HCT116 (cell line): ENCODE results near the gene CCDC28B. TPM values are rescaled to one million over a fixed set of nuclear protein-coding genes. Genes with fewer than 3 reads are reported as not detected.

Experiments used
- ATAC-seq: fragments of 200-7000 bp; cut with Tn5 transposase; 2 replicates; pipeline ENCODE4 v1.9.1; 2020; ENCODE audit warnings: mild to moderate bottlenecking, moderate library complexity
- BruUV-seq: library from RNA; stranded (reverse); fragments of 400-500 nt; replicated peaks from 2 replicates; lab custom pipeline; 2021; lab: Mats Ljungman, UMichigan
- CTCF ChIA-PET: fragments of 300-600 bp; sonication (Branson Sonifier 250); formaldehyde crosslinking; loops from one replicate; lab custom pipeline; 2021; ENCODE audit warnings: antibody characterized with exemption; lab: Charles Lee
- POLR2A ChIA-PET: fragments of 300-600, 350-600 bp; sonication (Branson Sonifier 250); formaldehyde crosslinking; loops from one replicate; lab custom pipeline; 2021; ENCODE audit warnings: antibody characterized with exemption; lab: Charles Lee
- RAD21 ChIA-PET, 2 experiments: fragments of 300-600 bp; sonication (Branson Sonifier 250); formaldehyde crosslinking; loops; one replicate each; lab custom pipeline; 2023; ENCODE audit warnings: low total read pairs in 2 of 2; ENCODE audit not compliant: uncharacterized antibody in 2 of 2, unreplicated experiment in 2 of 2, low non-redundant PET in 1 of 2; lab: Charles Lee
- DNase-seq: peaks from one replicate; pipeline ENCODE4 v3.0.0-alpha.2; 2010; ENCODE audit warnings: low read depth, low spot score
- H2AFZ ChIP-seq: fragments of 200-600 bp; shearing (Covaris generic), sonication (generic); 2 replicates; pipeline ENCODE4 v1.6.1; 2017; ENCODE audit warnings: low read depth, mixed run types, mixed read lengths, antibody characterized with exemption, low read length; ENCODE audit not compliant: poor library complexity, severe bottlenecking
- H3K27ac ChIP-seq: 2 replicates; pipeline ENCODE4 v1.5.1; 2012; ENCODE audit warnings: low read depth, low read length
- H3K27me3 ChIP-seq: fragments of 200-600 bp; sonication (generic); 2 replicates; pipeline ENCODE4 v1.6.1; 2016; ENCODE audit warnings: mixed run types, low read length, mixed read lengths; ENCODE audit not compliant: insufficient read depth
- H3K36me3 ChIP-seq, 2 experiments: fragments of 200-500 bp in 1 of 2; fragments of 200-600 bp in 1 of 2; sonication (Bioruptor generic) in 1 of 2; sonication (generic) in 1 of 2; 2 replicates each; pipeline versions ENCODE4 v1.5.1 to v1.6.1; 2014 to 2016; ENCODE audit warnings: low read length in 2 of 2, inconsistent platforms in 1 of 2, mixed read lengths in 1 of 2, mixed run types in 1 of 2; ENCODE audit not compliant: insufficient read depth in 2 of 2, control insufficient read depth in 1 of 2
- H3K4me1 ChIP-seq, 2 experiments: fragments of 200-600 bp in 1 of 2; sonication (generic) in 1 of 2; 2 replicates each; pipeline versions ENCODE4 v1.5.1 to v1.6.1; 2012 to 2017; ENCODE audit warnings: low read length in 2 of 2, inconsistent platforms in 1 of 2, mild to moderate bottlenecking in 1 of 2, mixed read lengths in 1 of 2, mixed run types in 1 of 2, moderate library complexity in 1 of 2; ENCODE audit not compliant: insufficient read depth in 2 of 2, control insufficient read depth in 1 of 2
- H3K4me2 ChIP-seq: fragments of 200-600 bp; sonication (generic); 2 replicates; pipeline ENCODE4 v1.6.1; 2017; ENCODE audit warnings: mixed run types, low read length, mixed read lengths
- H3K4me3 ChIP-seq, 2 experiments: fragments of 200-600 bp in 1 of 2; sonication (generic) in 1 of 2; replicated peaks in 1 of 2; 2 replicates each; pipeline ENCODE4 v1.5.1; 2011 to 2016; ENCODE audit warnings: low read length in 2 of 2, control low read depth in 1 of 2, low read depth in 1 of 2, mild to moderate bottlenecking in 1 of 2, mixed read lengths in 1 of 2, mixed run types in 1 of 2
- H3K79me2 ChIP-seq: fragments of 200-600 bp; sonication (generic); 2 replicates; pipeline ENCODE4 v1.6.1; 2017; ENCODE audit warnings: mild to moderate bottlenecking, mixed run types, low read length, moderate library complexity, mixed read lengths; ENCODE audit not compliant: insufficient read depth
- H3K9ac ChIP-seq: fragments of 200-600 bp; sonication (generic); 2 replicates; pipeline ENCODE4 v1.6.1; 2016; ENCODE audit warnings: low read length, mixed read lengths
- H3K9me2 ChIP-seq: fragments of 200-600 bp; sonication (generic), shearing (Covaris generic); 2 replicates; pipeline ENCODE4 v1.6.1; 2017; ENCODE audit warnings: mixed run types, mild to moderate bottlenecking, moderate library complexity; ENCODE audit not compliant: insufficient read depth
- H3K9me3 ChIP-seq, 2 experiments: fragments of 200-500 bp in 1 of 2; fragments of 200-600 bp in 1 of 2; sonication (Bioruptor generic) in 1 of 2; sonication (generic) in 1 of 2; 2 replicates each; pipeline ENCODE4 v1.6.1; 2014 to 2017; ENCODE audit warnings: low read length in 2 of 2, mixed read lengths in 2 of 2, inconsistent platforms in 1 of 2, low read depth in 1 of 2, mild to moderate bottlenecking in 1 of 2, mixed run types in 1 of 2, moderate library complexity in 1 of 2; ENCODE audit not compliant: control insufficient read depth in 1 of 2, insufficient read depth in 1 of 2
- H4K20me1 ChIP-seq: fragments of 200-600 bp; sonication (generic), shearing (Covaris generic); 2 replicates; pipeline ENCODE4 v1.6.1; 2017; ENCODE audit warnings: mixed run types, mild to moderate bottlenecking, moderate library complexity; ENCODE audit not compliant: insufficient read depth
- CEBPB ChIP-seq: IDR thresholded peaks from 2 replicates; pipeline ENCODE4 v1.6.1; 2012; ENCODE audit warnings: low read depth
- EGR1 ChIP-seq: IDR thresholded peaks from 2 replicates; pipeline ENCODE4 v1.6.1; 2012; ENCODE audit warnings: low read depth
- ELF1 ChIP-seq: IDR thresholded peaks from 2 replicates; pipeline ENCODE4 v1.6.1; 2012; ENCODE audit warnings: low read depth, borderline replicate concordance
- EZH2 ChIP-seq: fragments of 200-600 bp; sonication (generic); IDR thresholded peaks from 2 replicates; pipeline ENCODE4 v1.6.1; 2017; ENCODE audit warnings: antibody characterized with exemption, mixed run types
- EZH2phosphoT487 ChIP-seq: fragments of 200-600 bp; IDR thresholded peaks from 2 replicates; pipeline ENCODE4 v1.6.1; 2018; ENCODE audit warnings: antibody characterized with exemption, borderline replicate concordance
- FOSL1 ChIP-seq: IDR thresholded peaks from 2 replicates; pipeline ENCODE4 v1.6.1; 2012; ENCODE audit warnings: low read depth
- POLR2A ChIP-seq: IDR thresholded peaks from 2 replicates; pipeline ENCODE4 v1.7.0; 2011; ENCODE audit warnings: borderline replicate concordance; ENCODE audit not compliant: insufficient read depth, insufficient read length; ENCODE audit errors: extremely low read depth
- POLR2AphosphoS5 ChIP-seq: IDR thresholded peaks from 2 replicates; pipeline ENCODE4 v1.6.1; 2011; ENCODE audit warnings: mild to moderate bottlenecking, low read depth, low read length, moderate library complexity
- RAD21 ChIP-seq: IDR thresholded peaks from 2 replicates; pipeline ENCODE4 v1.6.1; 2012; ENCODE audit warnings: low read depth, mild to moderate bottlenecking
- intact Hi-C: fragments of 100-400 bp; cut with micrococcal nuclease; formaldehyde crosslinking; loops from 2 replicates; pipeline ENCODE4 v1.10.0; 2022
- total RNA-seq: library from RNA; stranded (reverse); gene quantifications from one replicate; pipeline ENCODE4 v1.2.1, GENCODE V29; 2021; ENCODE audit not compliant: unreplicated experiment
- TF ChIP-seq, protein P1 (sequence below): IDR thresholded peaks from 2 replicates; pipeline ENCODE4 v1.6.1; 2012
- TF ChIP-seq, protein P2 (sequence below): IDR thresholded peaks from 2 replicates; pipeline ENCODE4 v1.6.1; 2012
- TF ChIP-seq, protein P3 (sequence below): IDR thresholded peaks from 2 replicates; pipeline ENCODE4 v1.6.1; 2011; ENCODE audit warnings: mild to moderate bottlenecking, low read length, moderate library complexity; ENCODE audit not compliant: insufficient replicate concordance; ENCODE audit errors: extremely low read depth
- TF ChIP-seq, protein P4 (sequence below): IDR thresholded peaks from 2 replicates; pipeline ENCODE4 v1.6.1; 2012; ENCODE audit warnings: low read depth

The CCDC28B gene
- total RNA-seq, 1 experiment from 2014 or later: 5.9 TPM

DNA sequence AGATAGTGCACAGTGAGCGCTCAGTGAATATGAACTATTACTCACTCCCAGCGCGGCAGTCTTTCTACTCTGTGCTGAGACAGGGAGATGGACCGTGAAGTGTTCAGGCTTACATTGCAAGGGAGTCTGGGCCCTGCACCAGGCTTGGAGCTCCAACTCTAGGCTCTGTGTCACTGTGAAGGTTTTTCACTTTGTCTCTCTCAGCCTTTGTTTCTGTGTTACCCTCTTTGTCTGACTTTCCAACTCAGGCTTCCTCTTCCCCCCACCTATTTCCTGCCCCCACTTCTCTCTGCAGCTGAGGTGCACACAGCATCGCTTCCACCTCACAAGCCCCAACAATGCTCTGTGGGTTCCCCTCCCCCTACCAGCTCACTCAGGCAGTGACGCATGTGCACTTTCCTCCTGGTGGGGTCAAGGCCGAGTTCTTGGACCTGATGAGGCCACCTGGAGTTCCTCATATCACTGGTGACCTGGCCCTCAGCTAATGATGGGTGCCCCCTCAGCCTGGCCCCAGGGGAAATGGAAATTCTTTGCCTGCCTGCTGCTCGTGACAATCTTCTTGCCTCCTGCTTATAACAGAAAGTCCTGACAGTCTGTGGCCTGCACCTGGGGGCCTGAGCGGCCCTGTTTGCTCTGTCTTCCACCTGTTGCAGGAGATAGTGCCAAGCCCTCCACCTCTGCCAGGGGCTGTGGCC, 49.6 kb downstream of the CCDC28B start:
- ATAC-seq: no peak
- intact Hi-C loops: no loop called here
- no peaks in the 10 kb centered on the region for H4K20me1 ChIP-seq
- H3K9ac ChIP-seq: no peak overlapping the region
- no peaks in the 10 kb centered on the region for H3K79me2 ChIP-seq
- ChIA-PET RAD21 (no interaction called here), CTCF (interaction anchor here (1.1 to 1.7 kb wide), 2 partner anchors 9 to 10 kb away, joined by 3 to 10 read pairs; no protein-coding TSS in a partner anchor), POLR2A (no interaction called here)
- no peaks in the 10 kb centered on the region for H3K36me3 ChIP-seq
- H3K27ac ChIP-seq: no peak overlapping the region
- no peak for DNase-seq
- peaks cover 0 to 16% of the 10 kb centered on the region in 2 experiments; a peak in 3 of 4 replicates for H3K4me1 ChIP-seq
- no peaks in the 10 kb centered on the region for H3K9me3 ChIP-seq
- no peak overlapping the region for H2AFZ ChIP-seq
- H3K4me3 ChIP-seq: no peak overlapping the region
- TF ChIP-seq EZH2phosphoT487 (no peak), EZH2 (no peak), FOSL1 (no peak)
- H3K27me3 ChIP-seq: no peaks in the 10 kb centered on the region
- no TSS peak for BruUV-seq
- no peak overlapping the region for H3K4me2 ChIP-seq
- H3K9me2 ChIP-seq: no peaks in the 10 kb centered on the region

DNA sequence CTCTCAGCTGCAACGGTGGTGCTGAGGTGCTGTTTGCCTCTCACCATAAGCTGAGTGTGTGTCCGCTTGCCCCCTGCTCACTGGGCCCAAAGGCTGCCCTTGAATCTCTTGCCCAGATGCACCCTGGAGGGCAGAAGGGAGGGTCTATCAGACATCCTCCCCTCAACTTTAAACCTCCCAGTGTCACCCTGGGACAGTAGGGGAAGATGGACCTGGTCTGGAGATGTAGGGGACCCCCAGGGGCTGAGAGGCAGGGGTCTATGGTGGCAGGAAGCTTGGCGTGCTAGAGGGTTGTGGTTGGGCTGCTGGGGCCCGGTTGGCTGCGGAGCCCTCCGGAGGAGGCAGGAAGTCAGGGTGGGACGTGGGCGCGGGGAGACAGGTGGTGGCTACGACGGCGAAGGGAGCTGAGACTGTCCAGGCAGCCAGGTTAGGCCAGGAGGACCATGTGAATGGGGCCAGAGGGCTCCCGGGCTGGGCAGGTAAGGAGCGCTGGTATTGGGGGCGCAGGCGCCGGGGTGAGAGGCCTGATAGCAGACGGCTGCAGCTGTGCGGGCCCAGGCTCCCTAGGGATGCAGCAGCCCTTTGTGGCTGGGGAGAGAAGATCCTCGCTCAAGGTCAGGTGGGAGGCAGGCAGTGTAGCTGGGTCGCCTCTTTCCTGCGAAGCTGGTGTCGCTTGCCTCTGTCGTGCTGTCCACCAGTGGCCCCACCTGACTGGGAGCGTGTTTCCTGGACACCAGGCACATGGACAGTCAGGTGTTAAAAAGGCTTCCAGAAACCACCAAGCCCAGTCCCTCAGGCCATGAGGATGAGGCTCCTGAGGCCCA, 50.7 kb downstream of the CCDC28B start, which contains the start of gene LCK:
Gene LCK (plus strand): TSS at position 373 of the 824 bp plus-strand sequence. CDS start 23,065 bp downstream, outside the sequence.
- Histone ChIP-seq H3K9me2 (no peaks in the 10 kb centered on the region), H3K36me3 (no peaks in the 10 kb centered on the region), H3K4me3 (no peak within 1 kb of the TSS), H3K27ac (no peak within 1 kb of the TSS), H4K20me1 (no peaks in the 10 kb centered on the region), H2AFZ (no peak within 1 kb of the TSS), H3K79me2 (no peaks in the 10 kb centered on the region), H3K27me3 (no peaks in the 10 kb centered on the region), H3K4me2 (no peak within 1 kb of the TSS), H3K4me1 (peaks cover 0 to 16% of the 10 kb centered on the region in 2 experiments; a peak in 3 of 4 replicates), H3K9me3 (no peaks in the 10 kb centered on the region), H3K9ac (no peak within 1 kb of the TSS)
- CTCF ChIA-PET: no interaction called here
- RAD21 ChIA-PET: no interaction called here
- intact Hi-C loops: no loop called here
- no TSS peak for BruUV-seq
- POLR2A ChIA-PET: no interaction called here
- no peak for DNase-seq
- no peak for ATAC-seq
- no peak for TF ChIP-seq CEBPB
- no peak for TF ChIP-seq RAD21
- TF ChIP-seq, protein P1, sequence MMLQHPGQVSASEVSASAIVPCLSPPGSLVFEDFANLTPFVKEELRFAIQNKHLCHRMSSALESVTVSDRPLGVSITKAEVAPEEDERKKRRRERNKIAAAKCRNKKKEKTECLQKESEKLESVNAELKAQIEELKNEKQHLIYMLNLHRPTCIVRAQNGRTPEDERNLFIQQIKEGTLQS: no peak
- TF ChIP-seq, protein P2, sequence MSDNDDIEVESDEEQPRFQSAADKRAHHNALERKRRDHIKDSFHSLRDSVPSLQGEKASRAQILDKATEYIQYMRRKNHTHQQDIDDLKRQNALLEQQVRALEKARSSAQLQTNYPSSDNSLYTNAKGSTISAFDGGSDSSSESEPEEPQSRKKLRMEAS: no peak
- TF ChIP-seq, protein P3, sequence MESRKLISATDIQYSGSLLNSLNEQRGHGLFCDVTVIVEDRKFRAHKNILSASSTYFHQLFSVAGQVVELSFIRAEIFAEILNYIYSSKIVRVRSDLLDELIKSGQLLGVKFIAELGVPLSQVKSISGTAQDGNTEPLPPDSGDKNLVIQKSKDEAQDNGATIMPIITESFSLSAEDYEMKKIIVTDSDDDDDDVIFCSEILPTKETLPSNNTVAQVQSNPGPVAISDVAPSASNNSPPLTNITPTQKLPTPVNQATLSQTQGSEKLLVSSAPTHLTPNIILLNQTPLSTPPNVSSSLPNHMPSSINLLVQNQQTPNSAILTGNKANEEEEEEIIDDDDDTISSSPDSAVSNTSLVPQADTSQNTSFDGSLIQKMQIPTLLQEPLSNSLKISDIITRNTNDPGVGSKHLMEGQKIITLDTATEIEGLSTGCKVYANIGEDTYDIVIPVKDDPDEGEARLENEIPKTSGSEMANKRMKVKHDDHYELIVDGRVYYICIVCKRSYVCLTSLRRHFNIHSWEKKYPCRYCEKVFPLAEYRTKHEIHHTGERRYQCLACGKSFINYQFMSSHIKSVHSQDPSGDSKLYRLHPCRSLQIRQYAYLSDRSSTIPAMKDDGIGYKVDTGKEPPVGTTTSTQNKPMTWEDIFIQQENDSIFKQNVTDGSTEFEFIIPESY: no peak
- no peak for TF ChIP-seq POLR2AphosphoS5
- TF ChIP-seq, protein P4, sequence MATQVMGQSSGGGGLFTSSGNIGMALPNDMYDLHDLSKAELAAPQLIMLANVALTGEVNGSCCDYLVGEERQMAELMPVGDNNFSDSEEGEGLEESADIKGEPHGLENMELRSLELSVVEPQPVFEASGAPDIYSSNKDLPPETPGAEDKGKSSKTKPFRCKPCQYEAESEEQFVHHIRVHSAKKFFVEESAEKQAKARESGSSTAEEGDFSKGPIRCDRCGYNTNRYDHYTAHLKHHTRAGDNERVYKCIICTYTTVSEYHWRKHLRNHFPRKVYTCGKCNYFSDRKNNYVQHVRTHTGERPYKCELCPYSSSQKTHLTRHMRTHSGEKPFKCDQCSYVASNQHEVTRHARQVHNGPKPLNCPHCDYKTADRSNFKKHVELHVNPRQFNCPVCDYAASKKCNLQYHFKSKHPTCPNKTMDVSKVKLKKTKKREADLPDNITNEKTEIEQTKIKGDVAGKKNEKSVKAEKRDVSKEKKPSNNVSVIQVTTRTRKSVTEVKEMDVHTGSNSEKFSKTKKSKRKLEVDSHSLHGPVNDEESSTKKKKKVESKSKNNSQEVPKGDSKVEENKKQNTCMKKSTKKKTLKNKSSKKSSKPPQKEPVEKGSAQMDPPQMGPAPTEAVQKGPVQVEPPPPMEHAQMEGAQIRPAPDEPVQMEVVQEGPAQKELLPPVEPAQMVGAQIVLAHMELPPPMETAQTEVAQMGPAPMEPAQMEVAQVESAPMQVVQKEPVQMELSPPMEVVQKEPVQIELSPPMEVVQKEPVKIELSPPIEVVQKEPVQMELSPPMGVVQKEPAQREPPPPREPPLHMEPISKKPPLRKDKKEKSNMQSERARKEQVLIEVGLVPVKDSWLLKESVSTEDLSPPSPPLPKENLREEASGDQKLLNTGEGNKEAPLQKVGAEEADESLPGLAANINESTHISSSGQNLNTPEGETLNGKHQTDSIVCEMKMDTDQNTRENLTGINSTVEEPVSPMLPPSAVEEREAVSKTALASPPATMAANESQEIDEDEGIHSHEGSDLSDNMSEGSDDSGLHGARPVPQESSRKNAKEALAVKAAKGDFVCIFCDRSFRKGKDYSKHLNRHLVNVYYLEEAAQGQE: no peak
- TF ChIP-seq EGR1: no peak
- TF ChIP-seq POLR2A: no peak
- no peak for TF ChIP-seq ELF1
